Measurements from ENCODE around the gene JADE1. TPM values are rescaled to one million over a fixed set of nuclear protein-coding genes. Genes with fewer than 3 reads are reported as not detected.

JADE1 gene
- total RNA-seq, 1 donor from 2014 or later = 17.5 TPM

DNA sequence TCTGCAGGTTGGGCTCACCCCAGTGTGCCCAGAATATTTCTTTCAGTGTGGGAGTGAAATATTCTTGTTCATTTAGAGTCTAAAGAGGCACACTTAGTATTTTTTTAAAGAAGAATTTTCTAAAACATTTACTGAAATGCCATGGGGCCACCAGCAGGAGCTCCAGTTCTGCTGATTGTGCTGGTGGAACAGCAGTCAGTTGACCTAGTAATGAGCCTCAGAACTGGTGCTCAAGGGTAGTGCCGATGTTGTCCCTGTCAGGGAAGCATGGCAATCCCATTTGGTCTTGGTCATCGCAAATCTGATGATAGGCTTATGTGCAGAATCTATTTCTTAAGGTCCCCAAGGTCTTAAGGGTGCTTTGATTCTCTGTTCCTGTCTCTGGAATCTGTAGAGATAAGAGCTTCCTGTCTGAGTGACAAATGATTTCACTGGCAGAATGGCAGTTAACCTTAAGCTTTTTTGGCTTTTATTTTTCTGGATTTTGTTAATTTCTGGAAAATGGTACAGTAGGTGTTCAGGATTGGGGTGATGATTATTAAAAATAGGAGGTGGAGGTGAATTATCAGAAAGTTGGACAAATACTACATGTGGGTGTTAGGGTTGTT is 31.3 kb downstream of the JADE1 start:
- no peak for DNase-seq (ENCODE audit: low read depth)

DNA sequence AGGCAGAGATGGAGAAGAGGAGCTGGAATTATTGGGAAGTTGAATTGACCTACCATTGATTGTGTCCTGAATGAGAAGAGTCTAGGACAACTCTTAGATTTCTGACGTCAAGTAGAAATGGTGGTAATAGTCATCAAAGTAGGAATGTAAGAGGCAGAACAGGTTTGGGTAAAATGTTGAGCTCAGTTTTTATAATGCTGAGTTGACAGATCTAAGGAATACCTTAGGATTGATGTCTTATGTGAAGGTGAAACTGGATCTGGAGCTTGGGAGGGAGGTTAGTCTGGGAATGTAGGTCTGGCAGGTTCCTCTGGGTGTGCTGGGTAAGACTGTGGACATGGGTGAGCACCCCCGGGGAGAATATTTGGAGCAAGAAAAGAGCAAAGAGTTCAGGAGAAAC is 31.9 kb downstream of the JADE1 start:
- no peak for DNase-seq (ENCODE audit: low read depth)

DNA sequence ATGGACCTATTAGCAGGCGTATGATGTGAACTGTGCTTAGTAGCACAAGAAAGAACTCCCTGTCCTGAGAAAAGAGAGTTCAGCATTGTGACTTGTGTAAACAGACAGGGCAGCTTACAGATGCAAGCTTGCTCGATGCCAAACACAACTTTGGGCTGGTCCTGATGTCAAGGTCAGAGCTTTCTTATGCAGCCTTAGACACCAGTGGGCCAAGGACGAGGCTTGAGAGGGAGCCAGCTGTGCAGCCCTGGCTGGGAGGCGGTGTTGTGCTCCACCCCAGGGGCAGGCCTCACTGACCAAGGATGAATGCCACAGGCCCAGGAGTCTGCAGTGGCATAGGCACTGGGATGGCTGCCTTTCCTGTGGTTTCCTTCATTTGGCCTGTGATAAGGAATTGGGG is 35.4 kb downstream of the JADE1 start:
- DNase-seq (ENCODE audit: low read depth) = peak; percentile 26

DNA sequence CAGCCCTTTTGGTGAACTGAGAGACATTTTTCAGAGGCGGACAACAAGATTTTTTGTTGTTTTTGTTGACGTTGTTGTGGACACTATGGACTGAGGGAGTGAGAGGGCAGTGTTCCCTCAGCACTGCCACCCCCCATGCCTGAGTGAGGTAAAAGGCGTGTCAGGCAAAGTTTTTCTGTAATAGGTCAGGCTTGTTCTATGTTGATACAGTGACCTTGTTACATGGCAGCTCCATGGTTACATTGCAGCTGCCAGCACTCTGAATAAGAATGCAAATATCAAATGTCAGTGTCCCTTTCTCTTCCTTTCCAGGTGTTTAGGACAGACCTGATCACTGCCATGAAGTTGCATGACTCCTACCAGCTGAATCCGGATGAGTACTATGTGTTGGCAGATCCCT is 36.6 kb downstream of the JADE1 start:
- DNase-seq (ENCODE audit: low read depth) = peak; percentile 65

DNA sequence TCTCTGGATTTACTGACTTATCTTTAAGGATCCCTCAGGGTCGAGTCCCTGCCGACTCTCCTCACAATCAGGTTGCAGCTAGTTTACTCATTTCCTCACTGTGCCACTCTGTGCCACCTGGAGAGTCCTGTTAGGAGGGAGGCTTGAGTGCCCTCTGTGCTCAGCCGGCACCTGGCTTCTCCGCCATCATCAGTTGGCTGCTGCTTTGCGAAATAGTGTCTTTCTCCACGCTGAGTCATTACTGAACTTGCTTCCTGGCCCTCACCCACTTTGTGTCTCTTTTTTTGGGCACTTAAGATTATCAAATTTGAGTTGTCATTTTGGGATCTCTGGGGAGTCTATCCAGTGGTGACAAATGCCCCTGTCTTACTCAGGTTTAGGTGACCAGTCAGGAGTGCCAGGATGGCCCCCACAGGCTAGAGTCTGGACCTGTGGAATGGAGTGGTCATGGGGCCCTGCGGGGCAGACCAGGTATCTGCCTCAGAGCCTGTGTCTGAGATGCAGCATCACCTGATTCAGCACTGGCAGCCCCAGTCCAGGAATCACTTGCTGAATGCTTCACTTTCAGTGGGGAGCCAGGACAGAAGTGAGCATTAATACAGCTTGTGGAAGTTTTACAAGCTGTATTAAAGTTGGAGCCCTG is 37.7 kb downstream of the JADE1 start:
- DNase-seq (ENCODE audit: low read depth) = no peak

DNA sequence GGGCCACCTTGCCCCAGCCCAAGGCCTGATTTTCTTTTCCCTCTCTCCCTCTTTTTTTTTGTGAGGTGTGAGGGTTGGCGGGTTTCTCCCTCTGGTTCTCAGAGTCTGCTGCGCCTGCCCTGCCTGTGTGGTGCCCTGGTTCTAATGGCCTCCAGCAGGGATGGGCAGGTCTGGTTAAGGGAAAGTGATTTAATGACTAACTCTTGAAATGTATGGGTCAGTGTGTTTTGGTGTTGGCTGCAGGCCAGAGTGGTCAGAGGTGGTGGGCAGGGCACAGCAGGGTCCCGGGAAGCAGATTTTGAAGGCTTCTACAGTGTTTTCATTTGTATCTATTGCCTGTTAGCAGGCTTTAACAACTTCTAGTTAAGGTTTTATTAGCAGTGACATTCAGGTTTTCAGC is 39.0 kb downstream of the JADE1 start:
- no peak for DNase-seq (ENCODE audit: low read depth)

DNA sequence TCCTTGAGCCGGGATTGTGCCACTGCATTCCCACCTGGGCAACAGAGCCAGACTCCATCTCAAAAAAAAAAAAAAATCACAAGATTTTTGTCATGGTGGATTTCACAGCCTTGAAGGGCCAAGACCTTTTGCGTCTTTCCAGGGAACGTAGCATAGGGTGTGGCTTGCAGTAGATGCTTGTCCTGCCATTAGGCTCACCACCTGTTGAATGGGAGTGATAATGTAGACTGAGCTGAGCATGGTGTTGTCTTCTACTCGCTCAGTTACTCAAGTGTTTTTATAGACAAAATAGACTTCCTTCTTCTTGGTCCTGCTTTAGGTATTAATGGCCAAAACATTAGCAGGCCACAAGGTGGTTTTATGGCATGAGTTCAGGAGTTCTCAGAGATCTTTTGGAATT is 40.8 kb downstream of the JADE1 start:
- DNase-seq (ENCODE audit: low read depth) = no peak

DNA sequence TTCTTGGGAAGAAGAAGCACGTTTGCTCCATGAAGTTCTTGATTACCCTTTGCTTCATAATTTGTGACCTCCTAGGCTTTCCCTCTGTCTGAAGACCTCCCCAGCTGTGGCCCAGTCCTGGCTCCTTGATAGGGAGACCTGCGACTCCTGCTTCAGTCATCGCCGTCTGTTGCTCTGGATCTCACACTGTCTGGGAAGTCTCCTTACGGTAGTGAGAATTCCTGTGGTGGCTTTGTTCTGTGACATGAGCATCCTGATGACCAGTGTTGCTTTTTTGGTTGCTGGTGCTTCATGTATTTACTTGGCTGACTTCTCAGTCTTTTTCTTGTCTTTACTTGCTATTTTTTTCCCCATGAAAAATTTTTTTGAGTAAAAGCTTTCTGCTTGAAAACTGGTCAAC is 44.2 kb downstream of the JADE1 start:
- peak; percentile 60 for DNase-seq (ENCODE audit: low read depth)

DNA sequence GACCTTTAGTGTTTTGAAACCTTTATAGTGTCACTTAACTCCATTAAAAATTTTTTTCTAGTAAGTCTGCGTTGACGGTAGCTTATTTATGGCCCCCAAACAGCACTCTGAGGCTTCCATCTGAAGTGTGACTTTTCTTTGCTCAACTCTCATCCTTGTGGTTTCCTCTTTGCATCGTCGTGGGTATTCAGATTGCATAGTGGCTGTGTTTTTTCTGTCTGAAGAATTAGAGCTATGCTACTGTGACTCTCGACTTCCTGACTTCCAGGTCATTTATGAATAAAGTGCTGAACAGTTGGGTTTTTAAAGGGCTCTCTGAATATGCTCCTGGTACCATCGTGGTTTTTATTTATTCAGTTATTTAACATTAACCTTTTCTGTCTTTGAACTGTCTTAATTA is 44.9 kb downstream of the JADE1 start:
- peak; percentile 36 for DNase-seq (ENCODE audit: low read depth)

DNA sequence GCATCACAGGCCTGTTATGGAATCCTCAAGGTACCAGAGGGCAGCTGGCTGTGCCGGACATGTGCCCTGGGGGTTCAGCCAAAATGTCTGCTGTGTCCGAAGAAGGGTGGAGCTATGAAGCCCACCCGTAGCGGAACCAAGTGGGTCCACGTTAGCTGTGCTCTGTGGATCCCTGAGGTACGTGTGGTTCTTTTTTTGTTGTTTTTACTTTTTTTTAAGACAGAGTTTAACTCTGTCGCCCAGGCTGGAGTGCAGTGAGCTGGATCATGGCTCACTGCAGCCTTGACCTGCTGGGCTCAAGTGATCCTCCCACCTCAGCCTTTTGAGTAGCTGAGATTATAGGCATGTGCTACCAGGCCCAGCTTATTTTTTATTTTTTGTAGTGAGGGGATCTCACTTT is 46.1 kb downstream of the JADE1 start:
- DNase-seq (ENCODE audit: low read depth) = no peak

DNA sequence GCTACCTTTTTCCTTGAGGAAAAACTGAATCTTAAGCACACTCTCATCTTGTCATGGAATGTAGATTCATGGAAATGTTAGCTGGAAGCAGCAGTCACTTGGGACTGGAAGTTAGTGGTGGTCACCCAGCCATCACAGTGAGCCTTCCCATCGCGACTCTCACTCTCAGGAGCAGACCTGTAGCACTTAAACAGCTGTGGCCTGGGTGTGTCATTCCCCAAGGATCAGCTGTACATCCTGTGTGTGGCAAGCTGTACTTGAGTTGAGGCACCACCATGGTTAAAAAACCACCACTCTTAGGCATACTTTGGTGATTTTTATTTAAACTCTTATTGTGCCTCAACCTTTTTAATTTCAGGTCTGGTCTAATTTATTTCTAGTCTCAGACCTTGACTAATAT is 46.7 kb downstream of the JADE1 start:
- peak; percentile 15 for DNase-seq (ENCODE audit: low read depth)

DNA sequence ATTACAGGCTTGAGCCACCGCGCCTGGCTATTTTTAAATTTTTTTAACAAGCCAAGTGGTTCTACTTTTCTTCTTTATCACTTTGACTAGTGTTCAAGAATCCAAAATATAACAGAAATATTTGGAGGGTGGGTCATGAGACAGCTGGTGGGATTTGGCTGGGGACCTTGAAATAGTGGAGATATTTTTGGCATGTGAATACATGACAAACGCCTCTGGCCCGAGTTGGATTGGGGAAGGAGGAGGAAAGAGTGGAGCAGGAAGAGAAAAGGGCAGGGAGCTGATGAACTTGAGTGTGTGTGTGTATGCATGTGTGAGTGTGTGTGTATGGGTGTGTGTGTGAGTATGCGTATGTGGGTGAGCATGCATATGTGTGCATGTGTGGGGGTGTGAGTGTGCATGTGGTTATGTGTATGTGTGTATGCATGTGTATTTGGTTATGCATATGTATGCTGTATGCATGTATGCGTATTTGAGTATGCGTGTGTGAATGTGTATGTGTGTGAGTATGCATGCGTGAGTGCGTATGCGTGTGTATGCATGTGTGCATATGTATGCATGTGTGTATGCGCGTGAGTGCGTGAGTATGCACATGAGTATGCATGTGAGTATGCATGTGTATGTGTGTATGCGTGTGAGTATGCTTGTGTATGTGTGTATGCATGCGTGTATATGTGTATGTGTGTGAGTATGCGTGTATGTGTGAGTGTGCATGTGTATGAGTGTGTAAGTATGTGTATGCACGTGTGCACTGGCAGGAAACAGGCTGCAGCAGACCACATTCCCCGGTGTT is 49.6 kb downstream of the JADE1 start:
- DNase-seq (ENCODE audit: low read depth) = peak; percentile 93

DNA sequence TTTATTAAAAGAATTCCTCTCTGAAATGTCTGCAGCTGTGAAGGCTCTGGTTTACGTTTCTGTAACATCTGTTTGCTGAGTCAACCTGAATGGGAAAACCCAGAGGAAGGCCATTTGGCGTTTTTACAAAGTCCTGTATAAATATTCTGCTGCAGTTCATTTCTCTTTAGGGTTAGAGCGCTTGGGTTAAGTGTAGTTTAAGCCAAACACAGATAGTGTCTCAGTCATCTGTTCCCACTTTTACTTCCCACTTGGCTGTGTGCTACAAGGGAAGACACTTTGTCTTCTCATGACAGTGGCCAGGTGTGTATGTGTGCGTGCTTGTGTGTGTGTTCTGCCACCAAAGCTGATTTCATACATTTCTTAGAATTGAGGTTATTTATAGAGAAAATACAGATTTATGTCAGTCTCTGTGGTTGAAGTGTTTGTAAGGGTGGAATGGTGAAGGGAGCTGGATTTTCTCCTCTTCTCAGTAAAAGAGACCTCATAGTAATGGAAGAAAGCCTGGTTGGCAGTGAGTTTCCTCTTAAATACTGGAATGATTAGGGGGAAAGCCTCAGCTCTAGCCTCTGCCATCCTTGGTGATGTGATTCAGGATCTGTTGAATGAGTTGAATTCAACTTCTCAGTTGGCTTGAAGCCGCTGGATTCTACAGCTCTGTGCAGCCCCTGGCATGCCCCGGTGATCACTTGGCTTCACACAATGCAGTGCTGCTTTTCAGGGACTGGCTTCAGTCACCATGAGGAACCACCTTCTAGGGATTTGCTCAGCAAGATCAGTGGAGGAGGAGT is 50.6 kb downstream of the JADE1 start:
- DNase-seq (ENCODE audit: low read depth) = peak; percentile 54

DNA sequence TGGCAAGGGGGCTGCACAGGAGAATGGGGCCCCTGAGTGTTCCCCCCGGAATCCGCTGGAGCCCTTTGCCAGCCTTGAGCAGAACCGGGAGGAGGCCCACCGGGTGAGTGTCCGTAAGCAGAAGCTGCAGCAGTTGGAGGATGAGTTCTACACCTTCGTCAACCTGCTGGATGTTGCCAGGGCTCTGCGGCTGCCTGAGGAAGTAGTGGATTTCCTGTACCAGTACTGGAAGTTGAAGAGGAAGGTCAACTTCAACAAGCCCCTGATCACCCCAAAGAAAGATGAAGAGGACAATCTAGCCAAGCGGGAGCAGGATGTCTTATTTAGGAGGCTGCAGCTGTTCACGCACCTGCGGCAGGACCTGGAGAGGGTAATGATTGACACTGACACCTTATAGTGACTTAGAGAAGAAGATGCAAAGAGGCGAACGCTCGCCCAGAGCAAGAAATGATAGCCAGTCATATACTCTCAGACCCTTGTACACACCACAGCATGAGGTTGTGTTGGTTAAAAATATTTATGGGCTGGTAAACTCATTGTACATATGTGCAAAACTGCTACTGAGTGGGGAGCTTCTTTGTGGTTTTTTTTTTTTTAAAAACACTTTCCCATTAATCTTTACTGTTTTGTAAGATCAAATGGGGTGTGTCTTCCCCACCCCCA is 52.5 kb downstream of the JADE1 start:
- no peak for DNase-seq (ENCODE audit: low read depth)

DNA sequence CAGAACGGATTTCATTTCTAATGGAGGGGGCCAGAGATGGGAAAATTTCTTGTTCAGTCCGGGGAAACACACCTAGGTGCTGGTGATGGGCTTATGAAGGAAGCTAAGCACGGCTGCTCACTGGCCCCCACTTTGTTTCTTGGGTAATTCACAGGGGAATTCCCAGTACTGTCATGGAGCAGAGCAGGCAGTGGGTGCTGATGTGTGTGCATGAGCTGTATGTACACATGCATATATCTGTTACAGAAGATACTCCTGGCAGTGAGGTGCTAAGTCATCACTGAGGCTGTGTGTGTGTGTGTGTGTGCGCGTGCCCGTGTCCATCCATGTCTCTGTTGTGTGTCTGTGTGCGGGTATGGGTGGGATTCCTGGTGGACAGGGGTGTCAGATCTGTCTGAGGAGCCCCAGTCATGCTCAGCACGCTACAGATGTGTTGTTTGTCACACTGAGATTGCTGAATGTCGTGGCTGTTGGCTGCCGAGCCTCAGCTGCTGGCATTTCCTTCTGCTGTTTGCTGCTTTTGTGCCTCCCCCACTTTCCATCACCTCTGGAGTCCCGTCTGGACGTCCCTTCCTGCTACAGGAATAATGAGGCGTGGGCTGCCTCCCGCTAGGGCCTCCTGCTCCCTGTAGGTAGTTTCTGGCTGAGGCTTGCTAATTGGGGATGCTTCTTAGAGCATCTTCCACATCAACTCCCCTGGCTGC is 53.3 kb downstream of the JADE1 start:
- DNase-seq (ENCODE audit: low read depth) = no peak

DNA sequence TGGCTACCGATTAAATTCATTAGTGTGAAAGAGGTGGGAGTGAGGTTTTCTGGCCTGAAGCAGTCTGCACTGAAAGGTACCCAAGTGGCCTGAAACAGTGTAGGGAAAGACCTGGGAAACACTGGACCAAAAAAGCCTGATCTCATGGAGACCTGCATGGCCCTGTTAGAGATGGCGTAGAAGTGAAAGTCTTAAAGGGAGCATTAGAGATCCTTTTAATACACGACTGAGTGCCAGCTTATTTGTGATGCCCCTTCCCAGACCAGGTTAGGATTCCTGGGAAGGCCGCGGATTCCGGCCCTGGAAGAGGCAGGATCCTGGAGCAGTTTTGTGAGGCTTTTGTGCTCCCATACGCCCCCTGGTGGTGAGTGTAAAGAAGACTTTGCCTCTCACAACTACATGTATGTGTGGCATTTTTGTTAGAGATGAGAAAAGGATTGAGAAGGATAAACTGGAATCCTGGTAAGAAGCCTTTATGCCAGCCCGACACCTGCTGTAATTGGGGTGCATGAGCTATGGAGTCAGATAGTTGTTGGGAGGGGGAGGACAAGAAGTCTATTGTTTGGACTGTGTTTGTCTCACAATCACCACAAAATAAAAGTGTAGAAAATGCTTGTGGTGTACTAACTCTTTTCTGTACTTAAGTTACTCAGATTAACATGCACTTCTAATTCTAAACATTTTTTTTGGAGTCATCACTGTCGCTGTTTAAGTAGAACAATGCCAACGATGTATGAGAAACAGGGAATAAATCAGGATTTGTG is 54.0 kb downstream of the JADE1 start:
- peak; percentile 88 for DNase-seq (ENCODE audit: low read depth)

DNA sequence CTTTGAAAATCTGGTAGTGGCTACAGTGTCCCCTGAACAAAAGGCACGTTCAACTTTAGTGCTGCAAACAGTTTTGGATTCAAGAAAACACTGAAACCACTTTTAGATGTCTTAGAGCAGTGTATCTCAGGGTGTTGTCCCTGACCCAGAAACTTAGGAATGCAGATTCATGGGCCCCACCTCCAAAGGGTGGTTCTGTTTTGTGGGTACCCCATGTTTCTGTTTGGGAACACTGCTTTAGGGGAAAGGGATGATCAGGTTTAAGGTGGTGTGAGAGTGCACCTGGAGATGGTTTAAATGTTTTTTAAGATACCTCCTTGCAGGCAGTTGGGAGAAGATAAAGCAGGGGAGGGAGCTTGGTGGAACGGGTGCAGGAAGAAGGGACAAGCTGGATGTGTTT is 55.6 kb downstream of the JADE1 start:
- no peak for DNase-seq (ENCODE audit: low read depth)

DNA sequence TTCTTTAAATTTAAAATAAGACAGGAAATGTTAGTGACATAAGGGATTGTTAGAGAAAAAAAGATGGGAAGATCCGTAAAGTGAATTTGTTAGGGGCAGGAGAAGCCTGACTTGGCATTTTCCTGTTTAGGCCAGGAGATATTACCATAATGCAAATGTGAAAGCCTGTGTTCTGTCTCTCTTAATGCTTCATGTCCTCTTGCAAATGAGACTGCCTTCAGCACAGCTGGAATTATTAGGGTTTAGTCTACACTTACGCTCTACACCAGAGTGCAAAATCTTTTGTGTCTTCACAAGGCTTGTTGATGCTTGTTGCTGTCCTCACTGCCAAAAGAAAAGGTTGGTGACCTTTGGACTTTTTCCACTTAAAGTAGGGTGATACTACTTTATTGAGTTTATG is 56.8 kb downstream of the JADE1 start:
- no peak for DNase-seq (ENCODE audit: low read depth)

DNA sequence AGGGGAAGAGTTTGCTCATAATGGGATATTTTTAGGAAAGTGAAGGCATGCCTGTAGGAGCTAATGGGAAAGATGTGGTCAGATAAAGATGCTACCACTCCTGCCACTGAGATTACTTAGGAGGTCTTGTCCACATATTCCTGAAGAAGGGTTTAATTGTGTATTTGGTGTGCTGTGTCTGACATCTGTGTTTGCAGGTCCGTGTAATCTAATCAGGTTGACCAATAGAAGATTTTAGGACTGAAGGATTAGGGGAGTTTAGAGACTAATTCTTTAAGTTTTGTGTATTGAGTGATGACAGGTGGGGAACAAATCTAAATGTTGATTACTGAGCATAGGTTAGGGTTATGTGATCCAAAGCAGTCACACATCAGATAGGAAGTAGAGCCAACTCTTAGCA is 57.2 kb downstream of the JADE1 start:
- DNase-seq (ENCODE audit: low read depth) = no peak

DNA sequence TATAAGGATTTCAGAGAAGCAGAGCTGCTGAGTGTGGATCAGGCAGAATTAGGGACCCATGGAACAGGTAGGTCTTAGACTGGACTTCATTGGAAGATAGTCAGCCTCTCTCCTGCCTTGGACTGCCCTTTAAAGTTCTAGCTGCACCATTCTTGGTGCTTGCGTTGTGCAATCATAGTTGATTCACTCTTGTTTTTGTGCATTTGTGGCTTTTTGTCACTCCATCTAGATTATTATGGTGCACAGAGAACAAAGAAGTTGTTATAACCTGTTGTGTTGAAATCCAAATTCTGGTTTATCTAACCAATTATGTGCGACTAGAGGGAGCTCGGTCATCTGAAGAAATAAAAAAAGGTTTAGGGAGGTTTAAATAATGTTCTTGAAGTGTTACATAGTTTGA is 59.3 kb downstream of the JADE1 start:
- no peak for DNase-seq (ENCODE audit: low read depth)
